ENCODE results near the gene ATXN7L1.

Gene ATXN7L1

DNA sequence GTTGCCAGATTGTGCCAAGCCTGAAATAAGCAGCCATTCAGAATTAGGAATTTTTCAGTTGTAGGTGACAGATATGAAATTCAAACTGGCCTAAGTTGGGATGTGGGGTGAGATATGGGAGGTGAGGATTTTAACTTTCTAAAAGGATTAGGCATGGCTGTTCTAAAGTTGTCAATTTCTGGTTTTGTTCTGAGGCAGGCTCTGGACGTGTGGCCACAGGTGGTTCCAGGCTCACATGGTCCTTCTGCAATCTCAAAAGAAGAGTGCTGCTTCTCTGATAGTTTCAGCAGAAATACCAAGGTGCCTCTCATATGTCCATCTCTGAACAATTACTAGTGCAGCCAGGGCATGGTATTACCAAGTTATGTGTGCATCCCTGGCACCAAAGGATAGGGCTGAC, 316.5 kb downstream of the ATXN7L1 start:
- in situ Hi-C loops (cut with HindIII; ENCODE audit: low sequenced_read_pairs) = no loop called here
